ENCODE data around the gene VENTX.

Gene VENTX

GRCh38 chr10:133236401-133237240 lies 1.0 kb upstream of the VENTX start:
- no peak for DNase-seq (ENCODE audit: low read depth)
- H3K4me3 ChIP-seq (replicated peaks; ENCODE audit: low read depth, low read length): no peak overlapping the region
- no peak for TF ChIP-seq CTCF (IDR thresholded peaks at IDR 0.05; ENCODE audit: low read length, missing control alignments)

GRCh38 chr10:133237241-133237587 lies 441 bp upstream of the VENTX start:
- H3K4me3 ChIP-seq (replicated peaks; ENCODE audit: low read depth, low read length): no peak overlapping the region
- TF ChIP-seq CTCF (IDR thresholded peaks at IDR 0.05; ENCODE audit: low read length, missing control alignments): no peak
- no peak for DNase-seq (ENCODE audit: low read depth)

GRCh38 chr10:133238466-133238804 lies 780 bp downstream of the VENTX start:
- DNase-seq (ENCODE audit: low read depth): no peak
- no peak for TF ChIP-seq CTCF (IDR thresholded peaks at IDR 0.05; ENCODE audit: low read length, missing control alignments)
- H3K4me3 ChIP-seq (replicated peaks; ENCODE audit: low read depth, low read length): no peak overlapping the region

DNA sequence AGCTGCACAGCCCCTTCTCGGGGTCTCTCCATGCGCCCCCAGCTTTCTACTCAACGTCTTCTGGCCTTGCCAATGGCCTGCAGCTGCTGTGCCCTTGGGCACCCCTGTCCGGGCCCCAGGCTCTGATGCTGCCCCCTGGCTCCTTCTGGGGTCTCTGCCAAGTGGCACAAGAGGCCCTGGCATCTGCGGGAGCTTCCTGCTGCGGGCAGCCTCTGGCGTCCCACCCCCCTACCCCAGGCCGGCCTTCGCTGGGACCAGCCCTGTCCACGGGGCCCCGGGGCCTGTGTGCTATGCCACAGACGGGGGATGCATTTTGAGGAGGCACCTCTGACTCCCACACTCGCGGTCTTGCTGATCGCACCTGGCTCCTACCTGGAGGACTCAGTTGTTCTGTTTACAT lies 2.3 kb downstream of the VENTX start:
- H3K4me3 ChIP-seq (replicated peaks; ENCODE audit: low read depth, low read length): no peak overlapping the region
- no peak for TF ChIP-seq CTCF (IDR thresholded peaks at IDR 0.05; ENCODE audit: low read length, missing control alignments)
- DNase-seq (ENCODE audit: low read depth): no peak

GRCh38 chr10:133241501-133242205 lies 4.0 kb downstream of the VENTX start:
- no peak for TF ChIP-seq CTCF (IDR thresholded peaks at IDR 0.05; ENCODE audit: low read length, missing control alignments)
- H3K4me3 ChIP-seq (replicated peaks; ENCODE audit: low read depth, low read length): no peak overlapping the region
- DNase-seq (ENCODE audit: low read depth): no peak

- DNase-seq (ENCODE audit: low read depth): peak; percentile 28
- no peak for TF ChIP-seq CTCF (IDR thresholded peaks at IDR 0.05; ENCODE audit: low read length, missing control alignments)
- no peak overlapping the region for H3K4me3 ChIP-seq (replicated peaks; ENCODE audit: low read depth, low read length)
Observed at GRCh38 chr10:133242611-133243356, 5.1 kb downstream of the VENTX start.
